Measurements from ENCODE around the gene B4GALNT2.

DNA sequence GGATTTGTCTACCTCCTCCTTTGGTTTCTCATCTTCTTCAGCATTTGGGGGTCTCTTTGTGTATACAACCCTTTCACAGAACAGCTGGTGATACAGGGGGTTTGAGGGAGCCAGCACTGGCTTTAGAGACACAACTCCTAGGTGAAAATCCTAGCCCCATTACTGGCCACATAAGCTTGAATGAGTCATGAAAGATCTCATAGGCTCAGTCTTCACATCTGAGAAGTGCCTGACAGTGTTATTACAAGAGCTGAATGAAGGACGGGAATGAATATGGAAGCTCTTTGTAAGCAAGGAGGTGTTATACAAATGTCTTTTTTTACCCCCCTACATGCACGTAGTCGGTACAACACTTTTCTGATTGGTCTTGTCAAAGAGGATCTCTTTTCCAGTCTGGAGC lies 1.7 kb upstream of the B4GALNT2 start:
- TF ChIP-seq, protein P1, sequence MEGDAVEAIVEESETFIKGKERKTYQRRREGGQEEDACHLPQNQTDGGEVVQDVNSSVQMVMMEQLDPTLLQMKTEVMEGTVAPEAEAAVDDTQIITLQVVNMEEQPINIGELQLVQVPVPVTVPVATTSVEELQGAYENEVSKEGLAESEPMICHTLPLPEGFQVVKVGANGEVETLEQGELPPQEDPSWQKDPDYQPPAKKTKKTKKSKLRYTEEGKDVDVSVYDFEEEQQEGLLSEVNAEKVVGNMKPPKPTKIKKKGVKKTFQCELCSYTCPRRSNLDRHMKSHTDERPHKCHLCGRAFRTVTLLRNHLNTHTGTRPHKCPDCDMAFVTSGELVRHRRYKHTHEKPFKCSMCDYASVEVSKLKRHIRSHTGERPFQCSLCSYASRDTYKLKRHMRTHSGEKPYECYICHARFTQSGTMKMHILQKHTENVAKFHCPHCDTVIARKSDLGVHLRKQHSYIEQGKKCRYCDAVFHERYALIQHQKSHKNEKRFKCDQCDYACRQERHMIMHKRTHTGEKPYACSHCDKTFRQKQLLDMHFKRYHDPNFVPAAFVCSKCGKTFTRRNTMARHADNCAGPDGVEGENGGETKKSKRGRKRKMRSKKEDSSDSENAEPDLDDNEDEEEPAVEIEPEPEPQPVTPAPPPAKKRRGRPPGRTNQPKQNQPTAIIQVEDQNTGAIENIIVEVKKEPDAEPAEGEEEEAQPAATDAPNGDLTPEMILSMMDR (IDR thresholded peaks at IDR 0.05; ENCODE audit: poor library complexity, severe bottlenecking) = no peak
- TF ChIP-seq EP300 (conservative IDR thresholded peaks at IDR 0.05; ENCODE audit: poor library complexity, severe bottlenecking) = no peak
- no peak for TF ChIP-seq RAD21 (conservative IDR thresholded peaks at IDR 0.05)
- no peak for TF ChIP-seq MXI1 (conservative IDR thresholded peaks at IDR 0.05; ENCODE audit: poor library complexity, severe bottlenecking)
